ENCODE data around the gene ARHGAP6. TPM values are rescaled to one million over a fixed set of nuclear protein-coding genes. Genes with fewer than 3 reads are reported as not detected.
"Not testable (repeated sequence)": the region's sequence is repeated elsewhere in the genome, so short reads cannot be mapped to it uniquely, and the experiment has no call there.

Gene ARHGAP6
- polyA plus RNA-seq, 3 donors: 1.2 to 7.8 (median 4.6) TPM

DNA sequence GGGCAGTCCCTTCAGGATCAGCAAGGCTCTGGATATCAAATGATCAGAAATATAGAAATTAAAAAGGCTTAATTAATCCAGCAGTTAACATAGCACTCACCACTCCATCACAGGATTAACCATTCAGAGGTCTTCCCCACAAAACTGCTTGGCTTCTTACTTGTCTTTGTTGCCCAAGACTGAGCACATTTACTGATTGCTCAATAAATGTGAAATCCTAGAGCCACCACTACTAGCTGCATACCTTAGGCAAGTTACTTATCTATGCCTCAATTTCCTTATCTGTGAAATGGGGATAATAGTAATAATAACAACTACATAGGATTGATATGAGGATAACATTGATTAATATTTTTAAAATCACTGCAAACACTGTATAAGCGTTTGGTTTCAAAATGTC is 124.2 kb downstream of the ARHGAP6 start:
- no peak overlapping the region for H3K27ac ChIP-seq (ENCODE audit: low read depth, low read length)
- 73 to 82% (median 80%) methylated on average over 1 of the region's 1 CpG for WGBS, 3 donors

DNA sequence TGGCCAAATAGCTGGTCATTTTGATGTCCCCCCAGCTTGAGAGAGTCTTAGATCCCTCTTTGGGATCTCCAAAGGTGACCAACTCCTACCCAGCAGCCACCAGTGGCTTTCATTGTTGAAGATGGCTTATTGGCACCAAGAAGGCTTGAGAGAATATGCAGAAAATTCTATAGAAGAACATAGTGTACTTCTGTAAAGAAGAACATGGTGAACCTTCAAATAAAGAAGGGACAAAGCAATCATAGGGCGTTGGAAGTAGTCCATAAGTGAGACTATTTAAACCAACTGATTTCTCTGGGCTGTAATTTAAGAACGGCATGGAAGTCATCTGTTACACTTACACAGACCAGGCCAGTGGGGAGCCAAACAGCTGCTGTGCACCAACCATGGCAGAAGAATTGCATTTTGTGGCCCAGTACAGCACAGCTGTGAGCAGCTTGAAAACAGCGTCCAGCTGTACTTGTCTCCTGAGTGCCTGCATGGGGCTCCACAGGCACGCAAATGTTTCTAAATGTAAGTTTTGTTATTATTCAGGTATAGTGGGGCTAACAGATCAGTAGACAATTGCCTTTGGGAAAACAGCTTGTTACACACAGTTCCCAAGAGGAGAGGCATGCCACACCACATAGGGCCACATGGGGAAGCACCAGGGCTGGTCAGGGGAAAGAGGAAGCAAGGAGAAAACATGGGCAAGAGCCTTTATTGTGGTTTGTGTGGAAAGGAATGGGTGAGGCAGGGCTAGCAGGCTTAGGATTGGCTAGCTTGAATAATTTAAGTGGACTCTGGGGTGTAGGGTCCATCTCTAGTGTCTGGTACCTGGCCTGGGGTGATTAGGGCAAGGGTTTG is 125.0 kb downstream of the ARHGAP6 start:
- no peak overlapping the region for H3K27ac ChIP-seq (ENCODE audit: low read depth, low read length)
- 76 to 92% (median 84%) methylated on average over 4 of the region's 4 CpGs for WGBS, 3 donors

DNA sequence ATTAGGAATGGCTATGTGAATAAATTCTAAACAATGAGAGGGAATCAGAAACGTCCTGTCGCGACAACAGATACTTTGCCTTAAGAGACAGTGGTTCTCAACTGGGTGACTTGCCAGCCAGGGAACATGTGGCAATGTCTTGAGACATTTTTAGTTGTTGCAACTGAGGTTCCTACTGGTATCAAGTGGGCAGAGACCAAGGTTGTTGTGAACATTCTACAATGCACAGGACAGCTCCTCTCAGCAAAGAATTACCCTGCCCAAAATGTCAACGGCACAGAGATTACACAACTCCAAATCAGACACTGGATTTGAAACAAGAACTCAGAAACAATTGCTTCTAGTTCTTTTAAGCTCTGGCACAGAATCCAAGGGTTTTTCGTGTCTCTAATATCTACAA is 128.6 kb downstream of the ARHGAP6 start:
- 37 to 57% (median 45%) methylated on average over 5 of the region's 5 CpGs for WGBS, 3 donors
- no peak overlapping the region for H3K27ac ChIP-seq (ENCODE audit: low read depth, low read length)

DNA sequence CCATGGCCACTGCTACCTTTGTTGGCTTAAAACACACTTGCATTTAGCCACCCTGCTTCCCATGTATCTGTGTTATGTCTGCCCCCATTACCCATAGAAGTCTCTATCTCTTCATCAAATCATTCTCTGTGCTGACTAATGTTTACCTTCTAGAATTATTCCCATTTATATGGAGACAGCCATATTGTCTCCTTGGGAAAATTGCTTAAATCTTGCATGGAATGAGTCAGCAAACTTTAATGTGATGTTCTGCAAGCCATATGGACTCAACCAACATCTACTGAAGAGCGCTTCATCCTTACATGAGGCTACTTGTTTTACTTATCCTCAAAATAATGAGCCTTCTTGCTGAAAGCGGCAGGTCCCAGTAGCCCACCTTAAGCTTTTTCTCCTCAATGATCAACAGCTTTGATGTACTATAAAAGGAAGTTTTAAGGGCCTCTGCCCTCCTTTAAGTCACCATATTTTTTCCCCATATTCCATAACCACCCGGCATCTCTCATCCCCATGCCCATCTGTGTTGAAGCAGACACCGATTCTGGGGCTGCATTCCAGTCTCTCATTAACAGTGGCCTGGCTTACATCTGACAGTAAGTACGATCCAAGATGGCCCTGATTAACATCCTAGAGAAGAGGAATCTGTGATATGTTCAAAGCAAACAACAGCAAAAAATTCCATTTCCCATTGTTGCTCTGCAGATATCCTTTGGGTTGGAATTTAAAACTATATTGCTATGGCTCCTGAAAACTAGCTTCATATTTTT is 130.4 kb downstream of the ARHGAP6 start:
- WGBS, 3 donors: 74 to 81% (median 81%) methylated on average over 5 of the region's 5 CpGs

DNA sequence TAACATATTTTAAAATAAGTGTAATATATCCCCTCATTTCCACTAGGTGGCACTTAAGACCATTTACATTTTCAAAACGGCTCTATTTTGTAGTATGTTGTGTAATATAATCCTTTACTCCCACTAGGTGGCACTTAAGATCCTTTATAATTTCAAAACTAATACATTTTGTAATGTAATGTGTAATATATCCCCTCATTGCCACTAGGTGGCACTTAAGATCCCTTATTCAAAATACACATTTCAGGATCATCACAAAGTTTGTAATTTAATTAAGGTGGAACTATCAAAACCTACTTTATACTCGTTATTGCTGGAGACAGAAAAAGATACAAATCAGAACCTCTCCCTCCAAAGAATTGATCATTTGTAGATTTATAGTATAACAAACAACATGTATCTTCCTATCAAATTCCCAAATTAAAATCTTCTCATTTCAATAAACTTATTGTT is 132.5 kb downstream of the ARHGAP6 start:
- WGBS, 3 donors: 0 to 1% (median 1%) methylated on average over 2 of the region's 2 CpGs
- H3K27ac ChIP-seq (ENCODE audit: low read depth, low read length): no peak overlapping the region

More for the DNA sequence above, 130.4 kb downstream of the ARHGAP6 start:
- H3K27ac ChIP-seq (ENCODE audit: low read depth, low read length): no peak overlapping the region

DNA sequence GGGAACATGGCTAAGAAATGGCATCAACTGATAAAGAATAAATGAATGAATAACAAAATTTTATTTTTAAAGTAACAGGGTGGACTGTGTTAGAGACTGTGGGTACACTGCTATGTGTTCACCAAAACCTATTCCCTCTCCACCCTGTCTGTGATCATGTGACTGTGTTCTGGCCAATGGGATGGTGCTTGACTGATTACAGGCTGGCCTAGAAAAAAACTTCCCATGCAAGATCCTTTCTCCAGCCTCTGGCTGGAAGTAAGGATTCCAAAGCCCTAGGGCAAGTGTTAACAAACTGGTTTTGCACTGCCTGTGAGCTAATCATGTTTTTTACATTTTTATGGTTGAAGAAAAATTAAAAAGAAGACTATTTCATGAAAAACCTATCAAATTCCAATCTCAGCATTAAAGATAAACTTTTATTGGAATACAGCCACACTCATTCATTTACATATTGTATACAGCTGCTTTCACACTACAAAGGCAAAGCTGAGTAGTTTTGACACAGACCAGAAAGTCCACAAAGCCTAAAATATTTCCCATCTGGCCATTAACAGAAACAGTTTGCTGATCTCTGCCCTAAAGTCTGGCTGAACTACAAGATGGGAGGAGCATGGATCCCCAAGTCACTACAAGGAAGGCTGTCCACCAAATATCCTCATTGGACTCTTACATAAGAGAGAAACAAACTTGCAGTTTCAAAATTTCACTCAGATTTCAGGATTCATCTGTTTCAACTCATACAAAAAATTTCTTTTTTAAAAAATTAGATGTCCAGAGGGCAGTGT is 133.2 kb downstream of the ARHGAP6 start:
- no peak overlapping the region for H3K27ac ChIP-seq (ENCODE audit: low read depth, low read length)

DNA sequence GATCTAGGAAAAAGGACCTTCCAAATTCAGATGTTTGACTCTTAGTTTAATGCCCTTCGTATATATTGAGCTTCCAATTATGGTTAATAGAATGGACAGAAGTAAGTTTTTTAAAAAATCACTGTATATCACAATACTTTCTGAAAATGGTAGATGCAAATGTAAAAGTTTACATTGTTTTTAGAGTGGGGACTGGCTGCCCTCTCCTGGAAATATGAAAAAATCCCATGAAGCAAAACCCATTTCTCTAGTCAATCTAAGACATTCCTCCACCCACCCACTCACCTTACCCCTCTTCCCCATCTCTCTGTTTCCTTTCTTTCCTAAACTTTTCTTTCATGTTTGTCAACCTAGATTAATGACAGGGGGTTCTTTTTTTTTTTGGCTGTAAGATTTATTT is 134.5 kb downstream of the ARHGAP6 start:
- WGBS, 3 donors: 44 to 69% (median 44%) methylated on average over 1 of the region's 1 CpG

DNA sequence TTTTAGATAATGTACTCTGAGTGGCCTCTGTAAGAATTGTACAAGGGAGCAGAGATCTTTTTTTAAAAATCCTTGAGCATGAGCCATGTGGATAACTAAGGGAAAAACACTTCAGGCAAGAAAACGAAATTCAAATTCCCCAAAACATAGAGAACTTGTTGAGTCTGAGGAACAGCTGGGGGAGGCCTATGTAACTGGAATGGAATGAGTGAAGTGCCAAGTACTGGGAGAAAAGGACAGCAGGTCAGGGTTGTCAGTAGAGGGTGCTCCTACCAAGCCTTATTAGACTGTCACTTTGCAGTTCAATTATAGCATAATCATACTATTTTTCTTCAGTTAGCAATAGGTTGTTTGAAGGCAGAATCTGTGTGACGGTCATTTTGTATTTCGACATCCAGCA is 135.1 kb downstream of the ARHGAP6 start:
- 60 to 69% (median 63%) methylated on average over 3 of the region's 3 CpGs for WGBS, 3 donors
- no peak overlapping the region for H3K27ac ChIP-seq (ENCODE audit: low read depth, low read length)

More for the DNA sequence above, 134.5 kb downstream of the ARHGAP6 start:
- H3K27ac ChIP-seq (ENCODE audit: low read depth, low read length): no peak overlapping the region

DNA sequence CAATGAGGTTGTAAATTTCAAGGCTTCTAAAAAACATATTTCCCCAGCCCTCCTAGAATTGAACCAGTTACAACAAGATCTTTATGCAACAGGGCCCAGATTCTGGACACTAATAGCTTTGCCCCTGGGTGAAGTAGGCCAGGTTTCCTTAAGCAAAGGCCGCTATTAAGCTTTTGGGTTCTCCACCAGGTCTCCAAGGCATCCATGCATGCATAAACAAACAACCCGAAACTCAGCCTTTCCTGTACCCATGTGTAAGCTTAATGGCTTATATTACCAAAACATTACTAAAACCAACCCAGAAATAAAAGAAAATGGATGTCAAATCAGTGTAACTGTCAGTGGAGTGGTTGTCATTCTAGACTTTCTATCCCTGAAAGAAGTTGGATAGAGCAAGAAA is 137.1 kb downstream of the ARHGAP6 start:
- WGBS, 3 donors: 55 to 88% (median 77%) methylated on average over 2 of the region's 2 CpGs
- H3K27ac ChIP-seq (ENCODE audit: low read depth, low read length): no peak overlapping the region

DNA sequence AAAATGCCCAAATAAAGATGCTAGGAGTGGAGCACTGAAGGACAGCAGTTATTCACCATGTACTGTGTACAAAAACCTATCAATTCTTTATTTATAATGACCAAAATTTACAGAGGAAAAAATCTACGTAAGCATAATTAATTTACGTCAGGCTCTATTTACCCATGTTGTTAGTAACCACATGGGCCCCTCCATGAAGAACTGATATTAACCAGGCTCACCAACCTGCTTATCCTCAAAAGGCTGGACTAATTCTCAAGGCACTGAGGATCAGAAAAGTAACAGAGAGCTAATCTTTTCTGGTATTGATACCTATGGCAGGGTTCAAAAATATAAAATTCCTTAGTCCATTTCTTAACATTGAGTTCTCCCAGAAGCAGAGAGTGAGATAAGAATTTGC is 140.0 kb downstream of the ARHGAP6 start:
- no peak overlapping the region for H3K27ac ChIP-seq (ENCODE audit: low read depth, low read length)
- 65 to 95% (median 94%) methylated on average over 2 of the region's 2 CpGs for WGBS, 3 donors

DNA sequence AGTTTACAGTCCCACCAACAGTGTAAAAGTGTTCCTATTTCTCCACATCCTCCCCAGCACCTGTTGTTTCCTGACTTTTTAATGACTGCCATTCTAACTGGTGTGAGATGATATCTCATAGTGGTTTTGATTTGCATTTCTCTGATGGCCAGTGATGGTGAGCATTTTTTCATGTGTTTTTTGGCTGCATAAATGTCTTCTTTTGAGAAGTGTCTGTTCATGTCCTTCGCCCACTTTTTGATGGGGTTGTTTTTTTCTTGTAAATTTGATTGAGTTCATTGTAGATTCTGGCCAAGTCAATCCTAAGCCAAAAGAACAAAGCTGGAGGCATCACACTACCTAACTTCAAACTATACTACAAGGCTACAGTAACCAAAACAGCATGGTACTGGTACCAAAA is 146.5 kb downstream of the ARHGAP6 start:
- not testable (repeated sequence) for H3K27ac ChIP-seq (ENCODE audit: low read depth, low read length)

DNA sequence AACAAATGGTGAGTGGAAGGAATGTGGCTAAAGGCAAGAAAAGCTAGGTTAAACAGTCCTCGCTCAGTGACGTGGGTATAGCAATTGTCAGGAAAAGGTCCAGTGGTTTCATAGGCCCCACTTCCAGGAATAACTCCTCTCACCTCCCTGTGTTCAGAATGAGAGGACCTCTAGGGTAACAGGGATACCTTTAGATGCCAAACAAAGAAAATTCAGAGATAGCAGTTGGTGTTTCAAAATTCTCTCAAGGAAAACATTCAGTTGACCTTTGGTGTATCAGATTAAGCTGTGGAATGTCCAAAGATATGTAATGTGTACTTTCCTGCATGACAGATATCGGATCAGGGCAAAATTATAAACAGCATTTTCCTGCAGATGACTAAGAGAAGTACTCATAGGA is 155.9 kb downstream of the ARHGAP6 start:
- WGBS, 3 donors: 71 to 92% (median 83%) methylated on average over 3 of the region's 3 CpGs
- H3K27ac ChIP-seq (ENCODE audit: low read depth, low read length): no peak overlapping the region

More for the DNA sequence above, 146.5 kb downstream of the ARHGAP6 start:
- WGBS, 3 donors: 91 to 100% (median 100%) methylated on average over 1 of the region's 1 CpG

DNA sequence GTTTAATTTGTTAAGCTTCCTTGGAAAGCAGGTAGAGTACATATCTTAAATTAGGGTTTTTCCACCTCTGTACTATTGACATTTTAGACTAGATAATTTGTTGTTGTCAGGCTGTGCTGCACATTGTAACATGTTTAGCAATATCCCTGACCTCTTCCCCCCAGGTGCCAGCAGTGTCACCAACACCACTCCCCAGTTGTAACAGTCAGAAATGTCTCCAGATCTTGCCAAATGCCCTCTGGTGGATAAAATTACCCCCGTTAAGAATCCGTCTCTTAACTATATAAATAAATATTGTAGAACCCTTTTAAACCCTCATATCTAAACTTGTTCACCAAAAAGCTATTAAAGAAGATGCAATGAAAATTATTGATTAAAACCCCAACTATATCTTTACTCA is 161.5 kb downstream of the ARHGAP6 start:
- 29 to 64% (median 40%) methylated on average over 2 of the region's 2 CpGs for WGBS, 3 donors

DNA sequence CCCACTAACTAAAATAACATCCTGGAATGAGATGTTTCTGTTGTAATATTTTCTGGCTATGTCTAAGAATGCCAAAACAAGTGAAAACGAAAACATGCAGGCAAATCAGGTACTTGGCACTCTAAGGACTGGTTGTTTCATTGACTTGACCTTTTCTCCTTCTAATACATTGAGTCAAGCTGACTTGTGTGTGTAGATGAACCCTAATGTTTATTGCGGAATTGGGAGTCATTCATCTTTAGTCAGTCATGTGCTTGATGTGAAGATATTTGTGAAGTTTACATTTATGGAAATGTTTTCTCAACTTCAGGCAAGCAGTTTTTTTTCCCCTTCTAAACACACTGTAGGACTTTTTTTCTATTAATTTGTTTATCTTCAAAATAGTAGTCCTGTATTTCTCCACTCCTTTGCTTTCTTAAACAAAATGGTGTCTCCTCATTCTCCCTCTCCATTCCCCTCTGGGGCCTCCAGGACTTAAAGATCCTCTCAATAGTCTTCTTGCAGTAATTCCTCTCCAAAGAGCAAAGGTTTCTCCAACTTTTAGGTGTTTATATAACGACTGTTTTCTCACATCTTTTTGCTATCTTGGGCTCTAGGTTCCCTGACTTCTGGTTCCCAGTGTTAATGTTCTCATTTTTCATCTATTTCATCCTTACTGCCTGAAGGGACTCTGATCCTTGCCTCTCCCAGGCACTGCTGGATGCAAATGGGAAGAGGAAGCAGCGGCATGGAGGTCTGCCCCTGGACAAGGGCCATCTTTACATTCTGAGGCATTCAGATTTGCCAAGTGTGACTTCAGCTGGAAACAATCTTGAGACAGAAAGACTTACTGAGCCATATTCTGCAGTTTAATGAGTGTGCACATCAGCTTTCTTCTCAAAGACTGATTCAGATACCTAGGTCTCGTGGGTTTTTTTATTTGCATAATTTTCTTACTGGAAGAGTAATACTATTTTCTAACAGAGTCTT is 166.4 kb downstream of the ARHGAP6 start:
- WGBS, 3 donors: 47 to 60% (median 54%) methylated on average over 5 of the region's 5 CpGs
- no peak overlapping the region for H3K27ac ChIP-seq (ENCODE audit: low read depth, low read length)

More for the DNA sequence above, 161.5 kb downstream of the ARHGAP6 start:
- no peak overlapping the region for H3K27ac ChIP-seq (ENCODE audit: low read depth, low read length)

DNA sequence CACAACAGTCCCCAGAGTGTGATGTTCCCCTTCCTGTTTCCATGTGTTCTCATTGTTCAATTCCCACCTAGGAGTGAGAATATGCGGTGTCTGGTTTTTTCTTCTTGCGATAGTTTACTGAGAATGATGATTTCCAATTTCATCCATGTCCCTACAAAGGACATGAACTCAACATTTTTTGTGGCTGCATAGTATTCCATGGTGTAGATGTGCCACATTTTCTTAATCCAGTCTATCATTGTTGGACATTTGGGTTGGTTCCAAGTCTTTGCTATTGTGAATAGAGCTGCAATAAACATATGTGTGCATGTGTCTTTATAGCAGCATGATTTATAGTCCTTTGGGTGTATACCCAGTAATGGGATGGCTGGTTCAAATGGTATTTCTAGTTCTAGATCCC is 174.3 kb downstream of the ARHGAP6 start:
- WGBS, 3 donors: 89 to 100% (median 94%) methylated on average over 2 of the region's 2 CpGs
- not testable (repeated sequence) for H3K27ac ChIP-seq (ENCODE audit: low read depth, low read length)

DNA sequence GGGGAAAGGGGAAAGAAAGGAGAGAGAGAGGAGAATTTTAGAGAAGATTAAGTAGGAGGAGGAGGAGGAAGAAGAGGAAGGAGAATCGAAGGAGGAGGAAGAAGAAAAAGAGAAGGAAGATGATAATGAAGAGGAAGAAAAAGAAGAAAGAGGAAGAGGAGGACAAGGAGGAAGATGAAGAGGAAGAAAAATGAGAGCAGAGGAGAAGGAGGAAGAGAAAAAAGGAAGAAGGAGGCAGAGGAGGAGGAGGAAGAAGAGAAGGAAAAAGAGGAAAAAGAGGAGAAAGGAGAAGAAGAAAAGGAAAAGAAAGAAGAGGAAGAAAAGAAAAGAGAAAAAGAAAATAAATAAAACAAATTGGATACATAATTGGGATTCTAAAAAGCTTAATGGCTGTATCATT is 181.4 kb downstream of the ARHGAP6 start:
- 32 to 45% (median 43%) methylated on average over 1 of the region's 1 CpG for WGBS, 3 donors
- no peak overlapping the region for H3K27ac ChIP-seq (ENCODE audit: low read depth, low read length)

DNA sequence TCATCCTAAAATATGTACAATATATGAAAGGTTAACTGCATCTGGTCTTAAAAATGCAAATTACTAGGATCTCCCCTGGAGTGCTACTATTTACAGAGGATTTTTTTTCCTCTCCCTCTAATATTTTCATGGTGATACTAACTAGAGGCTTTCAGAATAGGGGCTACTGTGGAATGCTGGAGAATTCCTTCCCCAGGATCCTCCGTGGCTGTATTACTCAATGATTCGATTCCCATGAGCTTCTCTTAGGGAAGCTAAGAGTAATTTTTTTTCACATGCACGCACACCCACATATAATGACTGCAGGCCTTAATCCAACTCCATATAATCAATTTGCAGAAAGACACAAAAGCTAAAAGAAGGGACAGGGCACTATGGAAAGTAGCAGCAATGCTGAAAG is 184.7 kb downstream of the ARHGAP6 start:
- 44 to 59% (median 53%) methylated on average over 3 of the region's 3 CpGs for WGBS, 3 donors

DNA sequence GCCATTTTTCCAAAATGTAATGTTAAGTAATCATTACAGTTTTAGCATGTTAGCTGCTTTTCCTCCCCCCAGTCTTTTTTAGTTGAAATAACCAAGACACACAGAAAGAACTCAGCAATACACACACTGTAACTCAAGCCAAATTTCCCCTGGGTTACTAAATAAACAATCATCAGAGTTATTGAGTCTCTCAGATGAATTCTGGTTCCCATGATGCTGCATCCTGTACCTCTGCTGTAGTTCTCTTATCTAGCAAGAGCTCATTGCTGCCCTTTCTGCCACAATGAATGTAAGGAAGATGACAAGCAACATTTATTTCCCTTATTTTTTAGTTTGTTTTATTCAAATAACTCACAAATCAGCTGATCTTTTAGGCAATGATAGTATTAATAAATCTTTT is 185.1 kb downstream of the ARHGAP6 start:
- H3K27ac ChIP-seq (ENCODE audit: low read depth, low read length): no peak overlapping the region

More for the DNA sequence above, 184.7 kb downstream of the ARHGAP6 start:
- H3K27ac ChIP-seq (ENCODE audit: low read depth, low read length): no peak overlapping the region
